HepG2 (cell line): ENCODE results near the gene GADD45B.
"Not testable (repeated sequence)": the region's sequence is repeated elsewhere in the genome, so short reads cannot be mapped to it uniquely, and the experiment has no call there.

Source experiments
- KAT7 ChIP-seq: IDR thresholded peaks from 2 replicates; pipeline ENCODE4 v1.6.1; 2018; ENCODE audit warnings: borderline replicate concordance, missing compliant biosample characterization
- ZNF570 ChIP-seq: sonication (generic); formaldehyde crosslinking; IDR thresholded peaks from 2 replicates; pipeline ENCODE4 v1.4.0; 2020; ENCODE audit warnings: mild to moderate bottlenecking, missing genetic modification reagents, borderline replicate concordance
- TF ChIP-seq, protein P1 (sequence below): sonication (generic); formaldehyde crosslinking; IDR thresholded peaks from 2 replicates; pipeline ENCODE4 v1.5.0; 2020; ENCODE audit warnings: missing genetic modification reagents

DNA sequence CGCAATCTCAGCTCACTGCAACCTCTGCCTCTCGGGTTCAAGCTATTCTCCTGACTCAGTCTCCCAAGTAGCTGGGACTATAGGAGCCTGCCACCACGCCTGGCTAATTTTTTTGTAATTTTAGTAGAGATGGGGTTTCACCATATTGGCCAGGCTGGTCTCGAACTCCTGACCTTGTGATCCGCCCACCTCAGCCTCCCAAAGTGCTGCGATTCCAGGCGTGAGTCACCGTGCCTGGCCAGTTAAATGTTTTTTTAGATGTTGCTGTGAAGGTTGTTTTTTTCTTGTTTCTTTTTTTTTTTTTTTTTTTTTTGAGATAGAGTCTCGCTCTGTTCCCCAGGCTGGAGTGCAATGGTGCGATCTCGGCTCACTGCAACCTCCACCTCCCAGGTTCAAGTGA, 42.9 kb downstream of the GADD45B start:
- TF ChIP-seq, protein P1, sequence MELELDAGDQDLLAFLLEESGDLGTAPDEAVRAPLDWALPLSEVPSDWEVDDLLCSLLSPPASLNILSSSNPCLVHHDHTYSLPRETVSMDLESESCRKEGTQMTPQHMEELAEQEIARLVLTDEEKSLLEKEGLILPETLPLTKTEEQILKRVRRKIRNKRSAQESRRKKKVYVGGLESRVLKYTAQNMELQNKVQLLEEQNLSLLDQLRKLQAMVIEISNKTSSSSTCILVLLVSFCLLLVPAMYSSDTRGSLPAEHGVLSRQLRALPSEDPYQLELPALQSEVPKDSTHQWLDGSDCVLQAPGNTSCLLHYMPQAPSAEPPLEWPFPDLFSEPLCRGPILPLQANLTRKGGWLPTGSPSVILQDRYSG (CRISPR knock-in tag) = not testable (repeated sequence)
- not testable (repeated sequence) for TF ChIP-seq ZNF570, KAT7 (CRISPR knock-in tag)
